Spinal cord (tissue), 10 donors: ENCODE data around the gene CAMTA2. TPM values are rescaled to one million over a fixed set of nuclear protein-coding genes. Genes with fewer than 3 reads are reported as not detected.
A peak's percentile ranks its signal among the peaks of the same experiment; 100 is the strongest.
"Not testable (repeated sequence)": the region's sequence is repeated elsewhere in the genome, so short reads cannot be mapped to it uniquely, and the experiment has no call there.

Experiments used
- DNase-seq, 6 donors: peaks; one replicate each; pipeline versions ENCODE4 v3.0.0 to v3.0.0-alpha.2; 2013 to 2015; ENCODE audit warnings: low spot score in 6 of 6, low read depth in 4 of 6
- H3K27ac ChIP-seq: one replicate; pipeline ENCODE4 v1.5.1; 2013; ENCODE audit warnings: low read depth, low read length, control low read depth
- H3K27me3 ChIP-seq: one replicate; pipeline ENCODE4 v1.6.1; 2013; ENCODE audit warnings: low read length; ENCODE audit not compliant: control insufficient read depth, insufficient read depth
- H3K36me3 ChIP-seq: one replicate; pipeline ENCODE4 v1.6.1; 2013; ENCODE audit warnings: low read length; ENCODE audit not compliant: control insufficient read depth, insufficient read depth
- H3K4me1 ChIP-seq: one replicate; pipeline ENCODE4 v1.6.1; 2013; ENCODE audit warnings: low read length; ENCODE audit not compliant: control insufficient read depth, insufficient read depth
- H3K4me3 ChIP-seq: one replicate; pipeline ENCODE4 v1.5.1; 2013; ENCODE audit warnings: low read depth, low read length, control low read depth
- H3K9me3 ChIP-seq: one replicate; pipeline ENCODE4 v1.6.1; 2013; ENCODE audit warnings: low read length; ENCODE audit not compliant: control insufficient read depth, insufficient read depth
- WGBS: methylation state at CpG from one replicate; pipeline ENCODE4 v1.1.5; 2013; ENCODE audit warnings: missing lambda C conversion rate; ENCODE audit not compliant: insufficient coverage; 5-methylcytosine and 5-hydroxymethylcytosine counted together
- polyA plus RNA-seq, 2 donors: library from polyadenylated mRNA; unstranded; fragments of 120-200 nt; gene quantifications; one replicate each; pipeline ENCODE4 v1.2.1, GENCODE V29; 2013; ENCODE audit not compliant: insufficient read length in 2 of 2
- total RNA-seq, 2 donors: library from RNA; depleted of rRNA in 1 of 2; stranded (reverse); fragments of 120-200 nt in 1 of 2; fragments of >200 nt in 1 of 2; gene quantifications; one replicate each; pipeline versions ENCODE4 v1.2.3 to v1.2.4, GENCODE V29; 2013 to 2014
- donor health status: healthy.

The CAMTA2 gene
- total and polyA plus RNA-seq, 4 donors = 12.6 to 96.1 (median 52.3) TPM

- no peak for DNase-seq
- Histone ChIP-seq H3K36me3 (peaks cover 43% of the 10 kb centered on the region), H3K27ac (no peak overlapping the region), H3K4me3 (no peak overlapping the region), H3K27me3 (no peaks in the 10 kb centered on the region), H3K4me1 (peaks cover 35% of the 10 kb centered on the region), H3K9me3 (no peaks in the 10 kb centered on the region)
- 98% methylated on average over 3 of the region's 3 CpGs for WGBS
Measured at GRCh38 chr17:4936436-4936835, 51.0 kb downstream of the CAMTA2 start.

GRCh38 chr17:4935650-4936049, 51.8 kb downstream of the CAMTA2 start:
- no peak overlapping the region for H3K27ac ChIP-seq
- H3K9me3 ChIP-seq = no peaks in the 10 kb centered on the region
- peaks cover 43% of the 10 kb centered on the region for H3K36me3 ChIP-seq
- H3K4me1 ChIP-seq = peaks cover 27% of the 10 kb centered on the region
- H3K27me3 ChIP-seq = no peaks in the 10 kb centered on the region
- H3K4me3 ChIP-seq = no peak overlapping the region
- DNase-seq = no peak

GRCh38 chr17:4934173-4934979, 53.1 kb downstream of the CAMTA2 start:
- DNase-seq = peak in 2 of 6 donors; percentile 49 to 87
- Histone ChIP-seq H3K4me1 (peaks cover 24% of the 10 kb centered on the region), H3K9me3 (no peaks in the 10 kb centered on the region), H3K4me3 (no peak overlapping the region), H3K27ac (no peak overlapping the region), H3K36me3 (peaks cover 43% of the 10 kb centered on the region), H3K27me3 (no peaks in the 10 kb centered on the region)
- WGBS = 33% methylated on average over 13 of the region's 14 CpGs

GRCh38 chr17:4933646-4934045, 53.8 kb downstream of the CAMTA2 start:
- peaks cover 17% of the 10 kb centered on the region for H3K4me1 ChIP-seq
- WGBS = 87% methylated on average over 9 of the region's 16 CpGs
- H3K4me3 ChIP-seq = no peak overlapping the region
- H3K27me3 ChIP-seq = no peaks in the 10 kb centered on the region
- peaks cover 41% of the 10 kb centered on the region for H3K36me3 ChIP-seq
- H3K27ac ChIP-seq = no peak overlapping the region
- H3K9me3 ChIP-seq = no peaks in the 10 kb centered on the region
- DNase-seq = no peak

- 91% methylated on average over 12 of the region's 12 CpGs for WGBS
- Histone ChIP-seq H3K27me3 (no peaks in the 10 kb centered on the region), H3K27ac (no peak overlapping the region), H3K4me3 (no peak overlapping the region), H3K9me3 (no peaks in the 10 kb centered on the region), H3K4me1 (peaks cover 8% of the 10 kb centered on the region), H3K36me3 (peaks cover 32% of the 10 kb centered on the region)
- no peak for DNase-seq
Measured at GRCh38 chr17:4932756-4933155, 54.7 kb downstream of the CAMTA2 start.

GRCh38 chr17:4931963-4932362, 55.5 kb downstream of the CAMTA2 start, which contains the start of gene GP1BA:
Gene GP1BA, plus strand, starts transcription at chr17:4932277. Its CDS starts 328 bp downstream, at chr17:4932605.
- Histone ChIP-seq H3K4me1 (peaks cover 8% of the 10 kb centered on the region), H3K4me3 (no peak within 1 kb of the TSS), H3K36me3 (peaks cover 24% of the 10 kb centered on the region), H3K27ac (no peak within 1 kb of the TSS), H3K9me3 (no peaks in the 10 kb centered on the region), H3K27me3 (no peaks in the 10 kb centered on the region)
- no peak for DNase-seq
- 85% methylated on average over 8 of the region's 14 CpGs for WGBS

GRCh38 chr17:4928881-4929280, 58.6 kb downstream of the CAMTA2 start:
- Histone ChIP-seq H3K27me3 (no peaks in the 10 kb centered on the region), H3K9me3 (no peaks in the 10 kb centered on the region), H3K36me3 (peaks cover 3% of the 10 kb centered on the region), H3K27ac (no peak overlapping the region), H3K4me1 (peaks cover under 1% of the 10 kb centered on the region), H3K4me3 (no peak overlapping the region)
- 92% methylated on average over 17 of the region's 18 CpGs for WGBS
- DNase-seq = no peak

GRCh38 chr17:4926577-4927335, 60.7 kb downstream of the CAMTA2 start:
- not testable (repeated sequence) for H3K4me3 ChIP-seq, DNase-seq, H3K36me3 ChIP-seq, H3K4me1 ChIP-seq, H3K27me3 ChIP-seq, H3K9me3 ChIP-seq, H3K27ac ChIP-seq
- WGBS = 91% methylated on average over 22 of the region's 24 CpGs

- Histone ChIP-seq H3K4me3 (no peak overlapping the region), H3K36me3 (no peaks in the 10 kb centered on the region), H3K27ac (no peak overlapping the region), H3K27me3 (no peaks in the 10 kb centered on the region), H3K9me3 (no peaks in the 10 kb centered on the region), H3K4me1 (no peaks in the 10 kb centered on the region)
- no CpG with 5 or more reads among the region's 4 CpGs for WGBS
- no peak for DNase-seq
Measured at GRCh38 chr17:4921320-4921719, 66.2 kb downstream of the CAMTA2 start.
